SW 1271 (cell line): ENCODE results near the gene TNS3.
"Not testable (repeated sequence)": the region's sequence is repeated elsewhere in the genome, so short reads cannot be mapped to it uniquely, and the experiment has no call there.

ENCODE experiments used
- DNase-seq, 2 experiments: peaks; one replicate each; lab custom pipeline; 2025; lab: John Stamatoyannopoulos, UW

TNS3 gene

DNA sequence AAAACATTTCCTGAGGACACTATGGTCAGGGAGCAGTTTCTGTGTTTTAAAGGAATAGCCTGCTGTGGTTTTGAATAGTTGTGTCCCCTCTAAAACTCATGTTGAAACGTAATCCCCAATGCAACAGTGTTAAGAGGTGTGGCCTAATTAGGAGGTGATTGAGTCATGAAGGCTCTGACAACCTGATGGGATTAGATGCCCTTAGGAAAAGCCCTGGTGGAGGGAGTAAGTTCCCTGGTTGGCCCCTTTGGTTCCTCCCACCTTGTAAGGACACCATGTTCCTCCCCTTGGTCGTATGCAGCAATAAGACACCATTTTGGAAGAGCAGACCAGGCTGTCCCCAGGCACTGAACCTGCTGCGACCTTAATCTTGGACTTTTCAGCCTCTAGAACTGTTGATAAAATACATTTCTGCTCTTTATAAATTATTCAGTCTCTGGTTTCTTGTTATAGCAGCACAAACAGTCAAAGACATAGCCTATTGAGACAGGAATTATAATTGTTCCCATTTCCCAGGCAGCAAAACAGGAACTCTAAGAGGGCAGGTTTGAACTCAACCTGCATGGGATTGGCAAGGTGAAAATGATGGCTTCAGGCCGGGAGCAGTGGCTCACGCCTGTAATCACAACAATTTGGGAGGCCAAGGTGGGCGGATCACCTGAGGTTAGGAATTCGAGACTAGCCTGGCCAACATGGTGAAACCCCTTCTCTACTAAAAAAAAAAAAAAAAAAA, 20.5 kb upstream of the TNS3 start:
- DNase-seq, result no peak

DNA sequence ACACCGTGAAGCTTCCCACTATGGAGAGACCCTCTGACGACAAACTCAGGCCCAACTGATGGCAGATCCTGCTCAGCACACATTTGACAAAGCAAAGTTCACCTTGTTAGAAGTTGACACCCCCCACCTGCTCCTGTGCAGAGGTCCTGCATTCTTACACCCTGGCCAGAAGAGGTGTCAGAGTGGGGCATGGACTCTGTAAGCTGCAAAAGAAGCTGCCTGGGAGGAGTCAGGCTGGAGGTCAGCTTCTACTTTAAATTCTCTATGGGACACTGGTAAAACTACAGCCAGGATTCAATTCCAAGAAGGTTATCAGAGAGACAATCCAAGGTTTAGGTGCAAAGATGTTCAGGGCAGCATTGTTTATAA, 20.0 kb upstream of the TNS3 start:
- DNase-seq, result no peak

DNA sequence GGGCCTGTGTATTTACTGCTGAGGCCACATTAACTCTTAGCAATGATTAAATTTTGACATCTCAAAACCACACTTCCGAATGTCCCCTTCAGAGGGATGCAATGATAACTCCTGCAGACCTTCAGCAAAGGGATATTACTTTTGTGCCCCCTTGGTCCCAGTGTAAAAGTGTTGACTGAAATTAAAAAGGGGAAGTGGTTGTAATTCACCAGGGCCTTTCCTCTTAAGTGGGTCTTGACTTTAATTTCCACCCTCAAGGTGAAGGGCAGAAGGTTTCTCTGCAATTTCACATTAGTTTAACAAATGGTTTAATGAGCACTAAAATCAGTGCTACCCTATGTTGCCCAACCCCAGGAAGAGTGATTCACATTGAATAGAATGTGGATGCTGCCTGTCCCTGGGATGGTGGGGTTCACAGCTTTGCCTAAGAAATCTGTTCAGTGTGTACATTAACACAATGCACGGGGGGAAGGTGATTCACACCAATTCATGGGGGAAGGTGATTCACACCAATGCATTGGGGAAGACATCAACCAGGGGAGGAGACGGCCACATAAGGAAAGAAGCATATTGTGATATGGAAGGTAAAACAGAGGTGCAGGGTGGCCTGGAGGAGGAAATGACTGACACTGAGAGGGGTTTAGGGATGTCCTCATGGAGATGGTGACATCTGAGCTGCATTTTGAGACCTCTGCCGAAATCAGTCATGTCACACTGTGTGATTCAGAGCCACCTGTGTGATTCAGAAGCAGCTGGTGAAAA, 19.4 kb upstream of the TNS3 start:
- peak in 1 of 2 experiments; percentile 43 for DNase-seq

DNA sequence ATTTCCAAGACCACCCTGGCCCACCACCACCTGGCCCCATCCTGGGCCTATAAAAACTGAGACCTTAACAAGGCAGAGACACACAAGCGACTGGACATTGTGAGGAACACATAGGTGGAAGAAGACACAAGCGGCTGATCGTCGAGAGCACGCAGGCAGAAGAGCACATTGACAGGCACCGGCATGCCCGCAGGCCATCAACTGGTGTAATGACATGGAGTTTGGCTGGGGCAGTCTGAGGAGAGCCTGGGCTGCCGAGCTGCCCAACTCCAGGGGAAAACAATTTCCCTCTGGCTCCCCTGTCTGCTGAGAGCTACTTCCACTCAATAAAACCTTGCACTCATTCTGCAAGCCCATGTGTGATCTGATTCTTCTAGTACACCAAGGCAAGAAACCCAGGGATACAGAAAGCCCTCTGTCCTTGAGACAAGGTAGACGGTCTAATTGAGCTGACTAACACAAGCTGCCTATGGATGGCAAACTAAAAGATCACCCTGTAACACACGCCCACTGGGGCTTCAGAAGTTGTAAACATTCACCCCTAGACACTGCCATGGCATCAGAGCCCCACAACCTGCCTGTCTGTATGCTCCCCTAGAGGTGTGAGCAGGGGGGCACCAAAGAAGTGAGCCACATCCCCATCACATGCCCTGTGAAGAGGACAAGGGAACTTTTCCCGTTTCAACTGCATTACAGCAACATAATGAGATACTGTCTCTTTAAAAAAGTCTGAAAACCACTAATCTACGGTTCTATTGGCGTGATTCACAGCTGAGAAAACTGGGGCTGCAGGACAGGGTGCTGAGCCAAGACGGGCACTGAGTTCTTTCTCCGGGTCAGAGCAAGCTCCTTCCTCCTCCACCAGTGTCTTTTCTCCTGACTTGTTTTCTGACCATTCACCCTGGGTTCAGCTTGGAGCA, 18.5 kb upstream of the TNS3 start:
- DNase-seq, result peak in 1 of 2 experiments; percentile 60

DNA sequence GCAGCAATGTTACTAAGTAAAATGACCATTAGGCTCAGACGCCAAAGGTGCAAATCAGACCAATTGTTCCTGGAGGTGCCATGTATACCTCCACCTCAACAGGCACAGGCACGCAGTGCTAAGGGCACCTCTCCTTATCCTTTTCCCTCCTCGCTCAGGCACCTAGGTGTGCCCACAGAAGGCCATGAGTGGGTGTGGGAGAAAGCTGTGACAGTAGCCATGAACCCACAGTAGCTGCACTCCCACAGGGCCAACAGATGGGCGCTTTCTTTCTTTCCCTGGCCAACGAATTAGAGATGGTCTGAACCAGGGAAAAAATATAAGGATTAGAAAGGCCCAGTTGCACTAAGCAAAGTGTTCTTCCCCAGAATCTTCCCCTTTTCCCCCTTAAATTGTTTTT, 15.5 kb upstream of the TNS3 start:
- no peak for DNase-seq

DNA sequence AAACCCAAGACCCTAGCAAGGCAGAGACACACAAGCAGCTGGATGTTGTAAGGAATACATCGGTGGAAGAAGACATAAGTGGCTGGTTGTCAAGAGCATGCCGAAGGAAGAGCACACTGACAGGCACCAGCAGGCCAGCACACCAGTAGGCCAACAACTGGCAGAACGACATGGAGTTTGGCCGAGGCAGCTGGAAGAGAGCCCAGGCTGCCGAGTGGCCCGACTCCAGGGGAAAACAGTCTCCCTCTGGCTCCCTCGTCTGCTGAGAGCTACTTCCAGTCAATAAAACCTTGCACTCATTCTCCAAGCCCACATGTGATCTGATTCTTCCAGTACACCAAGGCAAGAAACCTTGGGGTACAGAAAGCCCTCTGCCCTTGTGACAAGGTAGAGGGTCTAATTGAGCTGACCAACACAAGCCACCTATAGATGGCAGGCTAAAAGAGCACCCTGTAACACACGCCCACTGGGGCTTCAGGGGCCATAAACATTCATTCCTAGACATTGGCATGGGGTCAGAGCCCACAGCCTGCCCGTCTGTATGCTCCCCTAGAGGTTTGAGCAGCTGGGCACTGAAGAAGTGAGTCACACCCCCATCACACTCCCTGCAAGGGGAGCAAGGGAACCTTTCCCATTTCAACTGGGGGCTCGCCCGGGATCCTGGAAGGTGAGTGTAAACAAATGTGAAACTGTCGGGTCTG, 14.7 kb upstream of the TNS3 start:
- no peak for DNase-seq

DNA sequence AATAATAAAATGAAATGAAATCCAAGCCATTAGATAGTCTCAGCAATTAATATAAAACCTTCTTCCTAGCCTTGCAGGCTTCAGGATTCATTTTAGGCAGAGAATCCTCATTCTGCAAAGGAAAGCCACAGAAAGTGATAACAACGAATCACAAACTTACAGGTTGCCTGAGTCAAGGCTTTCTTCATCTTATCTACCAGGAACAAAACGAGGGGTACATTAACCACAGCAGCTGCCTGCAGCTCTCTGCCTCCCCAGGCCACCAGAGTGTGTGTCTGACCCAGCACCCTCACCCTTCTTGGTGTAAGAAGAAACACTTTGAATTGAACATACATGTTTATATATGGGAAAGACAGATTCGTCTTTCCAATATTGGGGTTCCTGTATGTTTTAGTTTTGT, 12.5 kb upstream of the TNS3 start:
- DNase-seq, result no peak

DNA sequence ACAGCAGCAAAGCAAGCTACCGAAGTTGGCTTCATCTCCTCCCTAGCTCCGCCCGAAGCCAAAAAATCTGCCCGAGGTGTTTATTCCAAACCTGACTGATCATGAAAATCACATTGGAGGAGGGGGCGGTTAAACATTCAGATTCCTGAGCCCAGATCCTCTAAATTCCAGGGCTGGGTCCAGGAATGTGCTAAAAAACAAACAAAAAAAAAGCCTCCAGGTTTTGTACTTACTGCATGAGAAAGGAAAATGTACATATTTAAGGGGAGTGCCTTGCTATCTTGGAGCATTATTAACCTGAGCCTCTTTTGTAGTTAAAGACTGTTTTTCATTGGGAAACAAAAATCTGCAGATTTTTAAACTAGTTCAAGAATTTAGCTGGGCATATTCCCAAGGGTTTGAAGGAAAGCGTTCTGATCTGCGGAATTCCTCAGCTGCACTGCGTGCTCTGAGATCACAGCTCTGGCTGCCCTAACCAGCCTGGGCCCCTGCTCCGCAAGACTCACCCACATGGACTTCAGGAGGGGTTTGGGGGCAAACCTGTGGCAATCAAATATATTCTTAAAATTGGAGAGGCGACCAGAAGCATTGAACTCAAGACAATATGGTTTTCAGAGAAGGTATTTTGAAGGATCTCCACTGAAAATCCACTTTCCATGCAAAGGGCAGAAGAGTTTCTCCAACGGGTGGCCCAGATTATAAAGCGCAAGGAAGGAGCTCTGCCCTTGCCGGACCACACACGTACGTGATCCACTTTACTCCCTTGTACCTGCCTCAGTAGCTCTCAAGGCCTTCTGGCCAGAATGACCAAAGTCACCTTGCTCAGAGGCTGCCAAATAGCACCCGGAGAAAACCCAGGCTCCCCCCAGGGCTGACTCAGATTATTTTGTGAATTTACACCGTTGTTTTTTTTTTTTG, 10.0 kb upstream of the TNS3 start:
- no peak for DNase-seq

DNA sequence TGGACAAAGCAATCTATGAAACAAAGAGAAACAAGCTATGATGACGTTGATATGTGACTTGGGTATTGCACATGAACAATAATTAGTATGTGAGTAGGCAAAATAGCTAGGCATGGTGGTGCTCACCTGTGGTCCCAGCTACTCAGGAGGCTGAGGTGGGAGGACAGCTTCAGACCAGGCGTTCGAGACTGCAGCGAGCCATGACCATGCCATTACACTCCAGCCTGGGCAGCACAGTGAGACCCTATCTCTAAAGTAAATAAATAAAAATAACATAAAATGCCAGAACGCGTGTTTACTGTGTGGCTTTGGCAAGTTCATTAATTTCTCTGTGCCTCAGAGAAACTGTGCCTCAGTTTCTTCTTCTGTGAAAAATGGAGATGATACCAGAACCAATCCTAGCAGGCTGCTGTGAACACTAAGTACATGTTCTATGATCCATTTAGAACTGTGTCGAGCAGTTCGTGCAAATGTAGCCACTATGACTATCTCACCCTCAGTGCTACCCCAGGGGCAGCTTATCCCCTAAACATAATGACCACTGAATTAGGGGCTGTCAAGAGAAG, 9.3 kb upstream of the TNS3 start:
- no peak for DNase-seq

DNA sequence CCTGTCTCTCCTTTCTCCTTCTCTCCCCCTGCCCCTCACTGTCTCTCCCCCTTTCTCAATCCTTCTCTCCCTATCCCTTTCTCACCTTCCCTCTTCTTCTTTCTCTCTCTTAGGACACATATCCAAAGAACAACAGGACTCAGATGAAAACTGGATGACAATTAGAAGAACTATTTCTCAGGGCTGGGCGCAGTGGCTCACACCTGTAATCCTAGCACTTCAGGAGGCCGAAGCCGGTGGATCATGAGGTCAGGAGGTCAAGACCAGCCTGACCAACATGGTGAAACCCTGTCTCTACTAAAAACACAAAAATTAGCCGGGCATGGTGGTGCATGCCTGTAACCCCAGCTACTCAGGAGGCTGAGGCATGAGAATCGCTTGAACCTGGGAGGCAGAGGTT, 8.3 kb upstream of the TNS3 start:
- DNase-seq, result not testable (repeated sequence)

DNA sequence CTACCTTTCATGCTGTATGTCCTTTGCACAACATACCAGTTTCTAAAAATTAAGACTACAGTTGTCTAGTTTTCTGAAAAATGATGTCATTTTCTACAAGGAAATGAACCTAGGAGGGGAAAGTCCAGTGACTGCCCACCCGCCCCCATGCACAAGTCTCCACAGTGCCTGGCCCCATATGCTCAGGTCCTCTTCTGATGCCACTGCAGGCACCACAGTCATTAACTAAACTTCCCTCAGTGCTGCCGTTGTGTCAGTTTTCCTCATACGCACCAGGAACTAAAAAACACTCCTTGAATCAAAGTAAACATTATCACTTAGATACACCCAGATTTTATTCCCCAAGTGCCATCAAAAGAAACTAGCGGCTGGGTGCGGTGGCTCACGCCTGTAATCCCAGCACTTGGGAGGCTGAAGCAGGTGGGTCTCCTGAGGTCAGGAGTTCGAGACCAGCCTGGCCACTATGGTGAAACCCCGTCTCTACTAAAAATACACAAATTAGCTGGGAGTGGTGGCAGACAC, 6.9 kb upstream of the TNS3 start:
- no peak for DNase-seq

DNA sequence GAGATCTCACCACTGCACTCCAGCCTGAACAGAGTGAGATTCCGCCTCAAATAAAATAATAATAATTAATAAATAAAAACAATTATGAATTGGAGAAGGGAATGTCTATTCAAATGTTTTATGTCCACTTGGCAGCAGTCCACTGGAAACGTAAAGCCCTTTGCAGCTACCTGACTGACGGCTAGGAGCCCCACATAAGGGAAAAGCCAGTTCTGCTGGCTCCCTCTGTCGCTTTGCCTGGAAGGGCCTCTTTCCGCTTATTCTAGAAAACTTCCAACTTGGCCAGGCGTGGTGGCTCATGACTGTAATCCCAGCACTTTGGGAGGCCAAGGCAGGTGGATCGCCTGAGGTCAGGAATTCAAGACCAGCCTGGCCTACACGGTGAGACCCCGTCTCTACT, 6.1 kb upstream of the TNS3 start:
- DNase-seq, result no peak

DNA sequence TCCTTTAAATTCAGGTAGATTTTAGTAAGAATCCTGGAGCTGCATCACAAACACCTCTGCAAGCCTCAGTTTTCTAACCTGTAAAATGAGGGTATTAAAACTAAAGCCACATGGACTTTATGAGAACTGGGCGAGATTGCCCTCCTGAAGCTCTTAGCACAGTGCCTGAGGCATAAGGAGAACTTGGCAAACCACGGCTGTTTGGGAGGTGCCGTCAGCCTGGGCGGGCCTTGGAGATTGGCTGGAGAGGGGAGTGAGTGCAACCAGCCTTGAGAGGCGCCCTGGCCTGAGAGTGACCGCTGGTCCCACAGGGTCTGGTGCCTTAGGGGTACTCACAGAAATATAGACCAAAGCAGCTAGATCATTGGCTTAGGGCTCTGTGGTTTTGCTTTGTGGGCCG, 5.4 kb upstream of the TNS3 start:
- DNase-seq, result no peak

DNA sequence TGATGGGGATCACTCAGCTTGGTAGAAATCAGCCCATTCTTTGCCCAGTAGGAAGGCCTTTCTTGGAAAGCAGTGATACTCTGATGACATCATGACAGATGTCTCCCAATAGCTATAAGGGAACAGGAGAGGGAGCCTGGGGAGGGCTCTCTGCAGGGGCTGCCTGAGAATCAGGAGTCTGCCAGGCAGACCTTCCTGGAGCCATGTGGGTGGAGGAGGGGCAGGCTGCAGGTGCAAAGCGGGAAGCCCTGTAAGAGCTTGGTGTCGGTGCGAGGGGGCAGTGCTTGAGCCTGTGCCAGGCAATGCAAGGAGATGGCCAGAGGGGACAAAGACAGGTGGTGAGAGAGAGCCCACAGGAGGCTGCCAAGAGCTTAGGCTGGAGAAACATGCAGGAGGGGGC, 5.0 kb upstream of the TNS3 start:
- no peak for DNase-seq

DNA sequence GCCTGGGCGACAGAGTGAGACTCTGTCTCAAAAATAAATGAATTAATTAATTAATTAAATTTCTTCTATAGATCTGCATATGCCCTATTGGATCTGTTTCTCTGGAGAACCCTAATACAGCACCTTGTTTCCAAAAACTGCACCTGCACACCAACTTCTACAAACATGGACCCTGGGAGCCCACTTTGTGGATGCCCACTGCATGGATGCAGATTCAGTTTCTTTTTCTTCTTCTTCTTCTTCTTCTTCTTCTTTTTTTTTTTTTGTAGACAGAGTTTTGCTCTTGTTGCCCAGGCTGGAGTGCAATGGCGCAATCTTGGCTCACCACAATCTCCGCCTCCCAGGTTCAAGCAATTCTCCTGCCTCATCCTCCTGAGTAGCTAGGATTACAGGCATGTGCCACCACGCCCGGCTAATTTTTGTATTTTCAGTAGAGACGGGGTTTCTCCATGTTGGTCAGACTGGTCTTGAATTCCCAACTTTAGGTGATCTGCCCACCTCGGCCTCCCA, 4.3 kb upstream of the TNS3 start:
- not testable (repeated sequence) for DNase-seq

DNA sequence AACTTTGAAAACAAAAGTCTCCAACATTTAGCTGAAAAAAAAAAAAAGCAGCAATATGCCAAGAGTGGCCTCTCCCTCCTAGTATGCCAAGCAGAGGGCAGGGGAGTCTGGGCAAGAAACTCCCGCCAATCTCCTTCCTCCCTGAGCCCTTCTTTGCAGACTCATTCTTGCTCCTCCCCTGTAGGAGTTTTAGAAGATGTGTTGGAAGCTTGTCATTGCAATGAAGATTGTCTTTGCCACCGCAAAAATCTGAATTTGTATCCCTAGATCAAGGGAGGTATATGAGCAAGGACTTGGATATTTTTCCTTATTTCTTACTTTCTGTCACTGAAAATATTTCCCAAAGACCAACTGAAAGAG, 2.6 kb upstream of the TNS3 start:
- DNase-seq, result no peak

DNA sequence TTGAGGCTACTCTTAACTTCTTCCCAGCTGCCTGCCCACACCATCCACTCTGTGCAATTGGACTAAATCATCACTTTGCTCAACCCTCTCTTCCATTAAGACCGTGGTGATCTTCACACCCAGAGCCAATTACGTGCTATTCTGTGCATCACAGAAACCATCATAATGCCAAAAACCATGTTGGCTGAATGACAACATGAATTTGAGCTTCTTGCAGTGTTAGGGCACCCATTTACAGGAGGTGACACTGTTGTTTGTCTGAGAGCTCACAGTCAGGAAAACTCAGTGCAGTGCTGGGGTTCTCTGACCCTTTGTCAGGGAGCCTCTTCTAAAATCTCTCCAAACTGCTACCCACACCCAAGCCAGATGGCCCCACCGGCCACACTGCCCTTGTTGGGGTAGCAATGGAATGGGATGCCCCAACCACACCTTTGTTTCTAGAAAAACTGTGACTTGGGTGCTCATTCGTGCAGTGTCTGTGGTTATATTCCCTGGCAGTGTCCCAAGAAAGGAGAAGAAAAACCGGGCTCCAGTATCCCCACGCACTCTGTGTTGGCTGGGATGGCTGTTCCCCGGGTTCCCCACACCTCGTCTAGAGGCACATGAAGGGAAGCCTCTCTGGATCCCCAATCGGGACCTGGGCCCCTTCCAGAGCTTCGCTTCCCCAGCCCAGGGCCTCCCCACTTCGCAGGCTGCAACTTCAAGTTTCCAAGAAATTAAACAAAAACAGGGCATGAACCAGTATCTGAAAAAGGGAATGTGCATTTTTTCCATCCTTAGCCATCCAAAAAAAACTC, 2.0 kb upstream of the TNS3 start:
- DNase-seq, result no peak

DNA sequence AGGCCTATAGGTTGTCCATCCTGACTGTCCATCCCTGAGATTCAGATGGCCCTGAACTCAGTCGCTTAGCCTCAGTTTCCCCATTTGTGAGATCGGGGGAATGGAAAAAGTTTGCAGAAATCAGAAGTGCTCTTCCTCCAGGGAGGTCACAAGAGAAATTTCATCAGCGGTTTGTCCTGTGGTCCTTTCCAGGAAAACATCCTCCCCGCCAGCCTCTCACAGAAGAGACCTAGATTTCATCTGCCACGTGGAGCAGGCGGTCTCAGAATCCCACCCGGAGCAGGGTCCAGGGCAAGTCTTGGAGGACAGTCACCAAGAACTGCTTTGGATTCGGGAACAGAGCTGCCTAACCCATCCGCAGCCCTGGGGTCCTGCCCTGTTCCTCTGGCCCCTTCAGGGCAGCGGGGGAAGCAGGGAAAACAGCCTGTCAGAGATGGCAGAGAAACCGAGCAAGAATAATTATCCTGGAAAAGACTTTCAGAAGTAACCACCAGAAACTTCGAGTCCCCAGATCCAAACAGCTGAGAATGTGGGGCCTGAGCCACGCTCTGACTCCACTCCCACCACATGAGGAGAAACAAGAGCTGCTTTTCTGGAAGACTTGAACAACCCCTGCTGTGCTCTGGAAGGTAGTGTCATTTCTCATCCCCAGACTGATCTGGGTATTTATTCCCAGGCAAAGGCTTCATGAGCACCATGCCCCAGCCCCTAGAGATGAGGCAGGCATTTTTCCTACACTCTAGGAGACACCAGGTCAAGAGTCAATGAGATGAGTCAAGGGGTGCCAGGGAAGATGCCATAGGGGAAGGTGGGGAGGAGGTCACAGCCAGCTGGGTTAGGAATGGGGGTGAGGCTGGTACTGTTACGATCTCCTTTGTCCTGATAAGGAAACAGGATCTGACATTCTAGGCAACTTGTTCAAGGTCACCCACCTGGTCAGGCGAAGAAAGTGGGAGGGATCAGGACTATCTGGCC, 1.1 kb upstream of the TNS3 start:
- DNase-seq, result no peak
